Left lung (tissue), 10 donors: ENCODE results near the gene ALDH1A2. TPM values are rescaled to one million over a fixed set of nuclear protein-coding genes. Genes with fewer than 3 reads are reported as not detected.

Experiments
- ATAC-seq: fragments of 200-7000 bp; cut with Tn5 transposase; one replicate; pipeline ENCODE4 v1.9.1; 2020; ENCODE audit warnings: moderate library complexity
- DNase-seq, 4 donors: peaks; one replicate each; pipeline ENCODE4 v3.0.0-alpha.2; 2013 to 2020
- H3K27ac ChIP-seq, 2 donors: fragments of 200-600 bp; sonication (generic) in 1 of 2; one replicate each; pipeline versions ENCODE4 v1.5.0 to v1.8.0; 2020 to 2021
- H3K27me3 ChIP-seq, 2 donors: fragments of 200-600 bp; sonication (generic) in 1 of 2; one replicate each; pipeline versions ENCODE4 v1.5.0 to v1.8.0; 2020 to 2021
- H3K36me3 ChIP-seq, 2 donors: fragments of 200-600 bp; sonication (generic) in 1 of 2; one replicate each; pipeline versions ENCODE4 v1.5.0 to v1.8.0; 2020 to 2021
- H3K4me1 ChIP-seq, 2 donors: fragments of 200-600 bp; one replicate each; pipeline ENCODE4 v1.8.0; 2021
- H3K4me3 ChIP-seq, 2 donors: fragments of 200-600 bp; sonication (generic) in 1 of 2; one replicate each; pipeline versions ENCODE4 v1.5.0 to v1.8.0; 2020 to 2021; ENCODE audit warnings: mild to moderate bottlenecking in 1 of 2
- H3K9me3 ChIP-seq, 2 donors: fragments of 200-600 bp; sonication (generic) in 1 of 2; one replicate each; pipeline versions ENCODE4 v1.5.0 to v1.8.0; 2020 to 2021
- intact Hi-C, 2 donors: fragments of 100-400 bp; cut with DNase I; formaldehyde crosslinking; loops; one replicate each; pipeline versions ENCODE4 v1.11.2 to v1.14.2; 2022
- polyA plus RNA-seq, 6 donors: library from polyadenylated mRNA; unstranded; fragments of 120-200 nt; gene quantifications; one replicate each; pipeline ENCODE4 v1.2.1, GENCODE V29; 2013; ENCODE audit not compliant: insufficient read length in 6 of 6
- total RNA-seq, 2 donors: library from RNA; stranded (reverse); fragmentation: NEBNext Ultra II Directional; extraction: Animal tissue kit (Norgen Biotek cat#: 25700); gene quantifications; one replicate each; pipeline ENCODE4 v1.2.1, GENCODE V29; 2021
- TF ChIP-seq, protein P1 (sequence below), 2 donors: fragments of 200-600 bp; sonication (generic) in 1 of 2; IDR thresholded peaks; one replicate each; pipeline versions ENCODE4 v1.5.0 to v1.8.0; 2021; ENCODE audit warnings: antibody characterized with exemption in 2 of 2
- donor health status: DM: no; HTN: yes; CAD: no.
- donor health status: DM: no; HTN: no; CAD: no.

The ALDH1A2 gene
- total and polyA plus RNA-seq, 8 donors: 3.7 to 68.2 (median 52.0) TPM

DNA sequence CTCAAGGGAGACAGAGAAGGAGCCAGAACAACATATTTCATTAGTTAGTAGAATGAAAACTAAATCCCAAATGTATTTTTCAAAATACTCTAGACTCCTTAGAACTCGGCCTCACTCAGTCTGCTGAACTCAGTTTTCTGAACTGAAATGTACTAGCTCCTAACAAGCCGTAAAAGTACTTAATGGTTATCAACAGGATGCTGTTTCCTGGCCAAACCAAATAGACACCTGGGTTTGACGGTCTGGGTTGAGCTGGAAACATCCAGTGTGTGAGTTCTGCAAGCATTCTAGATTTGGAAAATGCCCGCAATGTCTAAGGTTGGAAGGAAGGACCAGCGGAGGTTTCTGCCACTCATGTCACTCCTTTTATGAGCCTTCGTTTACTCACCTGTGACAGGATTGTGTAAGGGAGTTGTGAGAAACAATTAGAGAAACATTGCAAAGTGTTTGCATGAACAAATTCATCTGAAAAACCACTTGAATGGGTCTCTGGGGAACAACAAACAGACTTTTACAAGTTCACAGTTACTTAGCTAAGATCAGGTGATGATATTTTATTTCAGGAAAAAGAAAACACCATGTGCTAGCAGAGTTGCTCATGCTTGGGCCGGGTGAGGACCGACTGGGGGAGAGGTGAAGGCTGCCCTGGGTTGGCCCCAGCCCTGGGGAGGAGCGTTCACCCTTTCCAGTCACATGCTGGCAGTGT is 151.0 kb downstream of the ALDH1A2 start:
- Histone ChIP-seq H3K9me3 (no peaks in the 10 kb centered on the region), H3K27me3 (peaks cover 0 to 5% of the 10 kb centered on the region in 2 donors), H3K4me3 (no peak overlapping the region), H3K27ac (no peak overlapping the region), H3K4me1 (no peaks in the 10 kb centered on the region), H3K36me3 (no peaks in the 10 kb centered on the region)
- peak; percentile 84 for ATAC-seq
- DNase-seq: peak in 1 of 4 donors; percentile 75
- TF ChIP-seq, protein P1, sequence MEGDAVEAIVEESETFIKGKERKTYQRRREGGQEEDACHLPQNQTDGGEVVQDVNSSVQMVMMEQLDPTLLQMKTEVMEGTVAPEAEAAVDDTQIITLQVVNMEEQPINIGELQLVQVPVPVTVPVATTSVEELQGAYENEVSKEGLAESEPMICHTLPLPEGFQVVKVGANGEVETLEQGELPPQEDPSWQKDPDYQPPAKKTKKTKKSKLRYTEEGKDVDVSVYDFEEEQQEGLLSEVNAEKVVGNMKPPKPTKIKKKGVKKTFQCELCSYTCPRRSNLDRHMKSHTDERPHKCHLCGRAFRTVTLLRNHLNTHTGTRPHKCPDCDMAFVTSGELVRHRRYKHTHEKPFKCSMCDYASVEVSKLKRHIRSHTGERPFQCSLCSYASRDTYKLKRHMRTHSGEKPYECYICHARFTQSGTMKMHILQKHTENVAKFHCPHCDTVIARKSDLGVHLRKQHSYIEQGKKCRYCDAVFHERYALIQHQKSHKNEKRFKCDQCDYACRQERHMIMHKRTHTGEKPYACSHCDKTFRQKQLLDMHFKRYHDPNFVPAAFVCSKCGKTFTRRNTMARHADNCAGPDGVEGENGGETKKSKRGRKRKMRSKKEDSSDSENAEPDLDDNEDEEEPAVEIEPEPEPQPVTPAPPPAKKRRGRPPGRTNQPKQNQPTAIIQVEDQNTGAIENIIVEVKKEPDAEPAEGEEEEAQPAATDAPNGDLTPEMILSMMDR (IDR thresholded peaks at IDR 0.05): no peak
- intact Hi-C loops: no loop called here

DNA sequence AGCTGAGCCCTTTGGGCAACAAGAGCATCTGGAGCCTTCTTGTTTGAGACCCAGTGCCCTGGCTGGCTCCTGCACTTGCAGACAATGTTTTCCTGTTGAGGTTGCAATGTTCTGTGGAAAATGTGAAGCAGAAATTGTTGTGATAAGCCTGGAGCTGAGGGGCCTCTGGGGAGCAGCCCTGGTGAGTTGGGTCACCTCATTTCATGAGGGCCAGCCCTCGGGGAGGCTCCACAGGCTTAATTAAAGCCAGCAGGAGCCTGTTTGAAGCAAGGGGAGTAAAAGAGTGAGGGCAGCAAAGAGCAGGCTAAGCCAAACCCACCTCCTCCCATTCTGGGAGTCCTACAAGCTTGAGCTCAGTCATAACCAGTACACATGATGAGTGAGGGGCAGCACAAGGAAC is 154.3 kb downstream of the ALDH1A2 start:
- Histone ChIP-seq H3K9me3 (no peaks in the 10 kb centered on the region), H3K27ac (no peak overlapping the region), H3K27me3 (peaks cover 0 to 5% of the 10 kb centered on the region in 2 donors), H3K36me3 (no peaks in the 10 kb centered on the region), H3K4me1 (no peaks in the 10 kb centered on the region), H3K4me3 (no peak overlapping the region)
- intact Hi-C loops: no loop called here
- TF ChIP-seq, protein P1 (IDR thresholded peaks at IDR 0.05): no peak
- no peak for ATAC-seq
- no peak for DNase-seq

DNA sequence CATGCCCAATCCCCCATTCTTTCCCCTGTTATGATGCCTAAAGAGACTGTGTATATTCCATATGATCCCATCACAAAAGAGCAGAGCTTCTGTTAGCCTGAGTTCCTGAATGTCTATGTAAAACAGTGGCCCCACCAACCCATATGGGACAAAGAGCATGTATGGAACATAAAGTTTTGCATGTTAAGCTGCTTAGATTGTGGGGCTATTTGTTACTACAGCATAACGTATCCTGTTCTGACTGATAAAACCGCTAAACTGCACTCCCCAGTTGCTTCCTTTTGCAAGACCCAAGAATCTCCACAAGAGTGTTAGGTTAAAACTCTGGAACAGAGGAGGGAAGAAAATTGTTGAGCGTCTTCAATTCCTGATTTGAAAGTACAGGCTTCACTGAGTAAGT is 154.8 kb downstream of the ALDH1A2 start:
- Histone ChIP-seq H3K36me3 (no peaks in the 10 kb centered on the region), H3K4me3 (no peak overlapping the region), H3K9me3 (no peaks in the 10 kb centered on the region), H3K27ac (no peak overlapping the region), H3K27me3 (peaks cover 0 to 5% of the 10 kb centered on the region in 2 donors), H3K4me1 (no peaks in the 10 kb centered on the region)
- intact Hi-C loops: no loop called here
- TF ChIP-seq, protein P1 (IDR thresholded peaks at IDR 0.05): no peak
- ATAC-seq (no peak), DNase-seq (no peak)

DNA sequence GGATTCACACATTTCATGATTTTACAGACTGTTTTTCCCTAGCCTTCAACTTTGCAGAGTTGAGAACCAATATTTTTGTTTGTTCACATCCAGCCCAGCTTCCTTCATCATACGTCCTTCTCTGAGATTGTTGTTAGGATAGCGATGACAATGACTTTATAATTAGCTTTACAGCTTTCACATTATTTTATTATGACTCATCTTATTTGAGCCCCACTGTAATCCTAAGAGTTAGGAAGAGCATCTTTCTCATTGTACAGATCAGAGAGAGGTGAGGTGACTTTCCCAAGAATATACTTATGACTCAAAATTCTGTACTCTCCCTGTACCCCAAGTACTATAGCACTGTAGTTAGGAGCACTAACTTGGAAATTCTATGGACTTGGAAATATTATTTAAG is 156.1 kb downstream of the ALDH1A2 start:
- ATAC-seq: no peak
- Histone ChIP-seq H3K27me3 (peaks cover 0 to 5% of the 10 kb centered on the region in 2 donors), H3K9me3 (no peaks in the 10 kb centered on the region), H3K4me1 (no peaks in the 10 kb centered on the region), H3K36me3 (no peaks in the 10 kb centered on the region), H3K4me3 (no peak overlapping the region), H3K27ac (no peak overlapping the region)
- intact Hi-C loops: no loop called here
- no peak for DNase-seq
- TF ChIP-seq, protein P1 (IDR thresholded peaks at IDR 0.05): no peak

DNA sequence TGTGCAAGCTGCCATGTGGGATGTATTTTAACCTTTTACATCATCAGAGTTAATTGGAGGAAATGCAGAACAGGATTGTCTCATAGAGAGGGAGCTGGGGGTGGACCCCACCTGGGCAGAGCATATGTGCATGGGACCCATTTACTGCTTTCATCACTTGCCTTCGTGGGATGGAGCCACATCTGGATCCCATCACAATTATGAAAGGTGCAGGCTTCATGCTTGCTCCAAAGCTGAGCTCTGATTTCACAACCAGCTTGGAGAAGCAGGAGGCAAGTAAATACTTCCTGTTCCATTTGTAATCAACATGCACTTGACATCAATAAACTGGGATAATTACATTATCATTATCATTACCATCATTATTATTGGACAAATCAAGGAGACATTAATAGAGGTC is 161.9 kb downstream of the ALDH1A2 start:
- intact Hi-C loops: no loop called here
- Histone ChIP-seq H3K9me3 (no peaks in the 10 kb centered on the region), H3K36me3 (no peaks in the 10 kb centered on the region), H3K27ac (no peak overlapping the region), H3K4me1 (no peaks in the 10 kb centered on the region), H3K4me3 (no peak overlapping the region), H3K27me3 (no peaks in the 10 kb centered on the region)
- TF ChIP-seq, protein P1 (IDR thresholded peaks at IDR 0.05): no peak
- ATAC-seq: no peak
- DNase-seq: no peak

Other genes with a start within 250 kb of the ALDH1A2 start
- 100 to 1,000 TPM in 1 of 2 donors, 10 to 100 TPM in 1; 22.1 to 137 TPM for gene AQP9, start 72.7 kb upstream of the ALDH1A2 start, total RNA-seq
- under 1 TPM in 5 of 6 donors, not detected in 1; 0.06 to 0.34 (median 0.23) TPM for gene AQP9, start 72.7 kb upstream of the ALDH1A2 start, polyA plus RNA-seq